ENCODE data around the gene NFKBIL1. TPM values are rescaled to one million over a fixed set of nuclear protein-coding genes. Genes with fewer than 3 reads are reported as not detected.

The NFKBIL1 gene
- total and polyA plus RNA-seq, 2 of the 4 experiments (the other 2 are of a cell fraction) = 7.8 to 10.8 TPM

- H4K91ac ChIP-seq (ENCODE audit: insufficient read depth, low read depth, low read length) = no peak overlapping the region
- peaks cover 28% of the 10 kb centered on the region for H3K27me3 ChIP-seq (ENCODE audit: control insufficient read depth, insufficient read depth, low read length)
- TF ChIP-seq POLR2A (IDR thresholded peaks at IDR 0.05; ENCODE audit: low read depth, low read length) (no peak), RCOR1 (IDR thresholded peaks at IDR 0.05; ENCODE audit: insufficient replicate concordance, low read length) (no peak)
- no peak overlapping the region for H2AFZ ChIP-seq (replicated peaks; ENCODE audit: low read length, poor library complexity)
- H3K36me3 ChIP-seq (ENCODE audit: control insufficient read depth, insufficient read depth, low read length) = no peaks in the 10 kb centered on the region
- no peak overlapping the region for H3K27ac ChIP-seq (ENCODE audit: insufficient read depth, low read length)
- dilution Hi-C loops (cut with HindIII; ENCODE audit: low sequenced_read_pairs, unreplicated experiment) = no loop called here
- DNase-seq (no peak), ATAC-seq (ENCODE audit: low read depth) (no peak)
- POLR2A ChIA-PET (ENCODE audit: unreplicated experiment) = no interaction called here
- no peak overlapping the region for H2BK20ac ChIP-seq (ENCODE audit: low read depth, low read length)
- H3K14ac ChIP-seq (replicated peaks; ENCODE audit: low read depth, low read length) = no peak overlapping the region
- WGBS, 2 experiments (ENCODE audit: extremely low coverage in 2 of 2, insufficient read length in 1 of 2) = 71% methylated on average over 6 of the region's 19 CpGs; no CpG with 5 or more reads in 1 of the 2 experiments
- no peaks in the 10 kb centered on the region for H3K79me1 ChIP-seq (ENCODE audit: low read depth in 1 of 2, low read length in 2 of 2)
- no peak overlapping the region for H3K18ac ChIP-seq (ENCODE audit: low read depth, low read length)
- no peaks in the 10 kb centered on the region for H3K9me3 ChIP-seq (ENCODE audit: control insufficient read depth, insufficient read depth, low read length)
- H2AK5ac ChIP-seq (ENCODE audit: low read depth, low read length) = no peak overlapping the region
- H3K56ac ChIP-seq (ENCODE audit: extremely low read depth, insufficient read depth, low read length) = no peak overlapping the region
- no peak overlapping the region for H4K8ac ChIP-seq (ENCODE audit: low read depth in 2 of 2, low read length in 2 of 2)
- intact Hi-C loops (cut with micrococcal nuclease) = no loop called here
- no peak overlapping the region for H4K5ac ChIP-seq (ENCODE audit: low read depth, low read length)
- no peak overlapping the region for H3K4me3 ChIP-seq (ENCODE audit: insufficient read depth, low read depth, low read length)
- no peak overlapping the region for H3K4me2 ChIP-seq (ENCODE audit: low read depth, low read length)
- in situ Hi-C loops (cut with MboI; ENCODE audit: low sequenced_read_pairs) = no loop called here
- no peak overlapping the region for H2BK15ac ChIP-seq (ENCODE audit: low read depth, low read length)
- H3K9me1 ChIP-seq (ENCODE audit: insufficient read depth, low read length) = no peaks in the 10 kb centered on the region; the same call in 1 of the 2 replicates
- H4K20me1 ChIP-seq (ENCODE audit: insufficient read depth, low read length) = no peaks in the 10 kb centered on the region
- H2AK9ac ChIP-seq (replicated peaks; ENCODE audit: low read depth, low read length, poor library complexity) = no peak overlapping the region
- H3K4ac ChIP-seq (ENCODE audit: low read depth, low read length) = no peak overlapping the region
- no peak overlapping the region for H3K9ac ChIP-seq (ENCODE audit: low read depth, low read length)
- H3K4me1 ChIP-seq (ENCODE audit: control insufficient read depth, insufficient read depth, low read length) = peaks cover 4% of the 10 kb centered on the region; the same call in 1 of the 2 replicates
- CTCF ChIA-PET = interaction anchor here (1.1 to 1.2 kb wide), 2 partner anchors 26 to 31 kb away, joined by 3 read pairs; partner anchors contain the start of gene ATP6V1G2
- H3K23ac ChIP-seq (ENCODE audit: low read depth, low read length) = no peak overlapping the region
- H2BK5ac ChIP-seq (ENCODE audit: low read depth, low read length, poor library complexity, severe bottlenecking) = no peak overlapping the region
- no peak overlapping the region for H2BK120ac ChIP-seq (ENCODE audit: low read depth, low read length)
- no TSS peak for BruUV-seq (replicated peaks)
These were observed 29.6 kb downstream of the NFKBIL1 start for GRCh38 chr6:31576897-31577578.

Data from IMR-90 (cell line).